G401 (cell line): ENCODE data around the gene SBNO2. TPM values are rescaled to one million over a fixed set of nuclear protein-coding genes. Genes with fewer than 3 reads are reported as not detected.
"Not testable (repeated sequence)": the region's sequence is repeated elsewhere in the genome, so short reads cannot be mapped to it uniquely, and the experiment has no call there.

Experiments used
- DNase-seq: peaks from one replicate; pipeline ENCODE4 v3.0.0-alpha.2; 2015; ENCODE audit warnings: low spot score
- in situ Hi-C: cut with HindIII; loops from 2 replicates; pipeline ENCODE4 v1.10.0; 2016; ENCODE audit warnings: low sequenced_read_pairs, mixed read lengths
- total RNA-seq: library from RNA; depleted of rRNA; stranded (reverse); fragments of >200 nt; shearing (Covaris generic); gene quantifications from 2 replicates; pipeline ENCODE4 v1.2.3, GENCODE V29; 2014

The SBNO2 gene
- total RNA-seq, 1 experiment from 2014 or later = 25.1 TPM

GRCh38 chr19:1211494-1212234 is 37.6 kb upstream of the SBNO2 start:
- peak; percentile 60 for DNase-seq
- in situ Hi-C loops = no loop called here

GRCh38 chr19:1210227-1210538 is 36.1 kb upstream of the SBNO2 start:
- peak; percentile 49 for DNase-seq
- in situ Hi-C loops = no loop called here

DNA sequence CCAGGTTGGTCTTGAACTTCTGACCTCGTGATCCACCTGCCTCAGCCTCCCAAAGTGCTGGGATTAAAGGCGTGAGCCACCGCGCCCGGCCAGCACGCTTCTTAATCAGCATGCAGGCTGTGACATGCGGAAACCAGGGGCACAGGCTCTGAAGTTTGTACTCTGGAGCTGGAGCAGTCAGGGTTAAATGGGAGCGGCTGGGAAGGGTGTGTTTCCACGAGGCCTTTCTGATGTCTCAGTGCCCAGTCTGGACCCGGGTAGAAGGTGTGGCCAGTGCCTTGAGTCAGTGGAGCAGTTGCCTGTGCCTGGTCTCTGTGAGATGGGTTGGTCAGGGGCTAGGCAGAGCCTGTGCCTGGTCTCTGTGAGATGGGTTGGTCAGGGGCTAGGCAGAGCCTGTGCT is 34.8 kb upstream of the SBNO2 start:
- in situ Hi-C loops, DNase-seq: not testable (repeated sequence)

DNA sequence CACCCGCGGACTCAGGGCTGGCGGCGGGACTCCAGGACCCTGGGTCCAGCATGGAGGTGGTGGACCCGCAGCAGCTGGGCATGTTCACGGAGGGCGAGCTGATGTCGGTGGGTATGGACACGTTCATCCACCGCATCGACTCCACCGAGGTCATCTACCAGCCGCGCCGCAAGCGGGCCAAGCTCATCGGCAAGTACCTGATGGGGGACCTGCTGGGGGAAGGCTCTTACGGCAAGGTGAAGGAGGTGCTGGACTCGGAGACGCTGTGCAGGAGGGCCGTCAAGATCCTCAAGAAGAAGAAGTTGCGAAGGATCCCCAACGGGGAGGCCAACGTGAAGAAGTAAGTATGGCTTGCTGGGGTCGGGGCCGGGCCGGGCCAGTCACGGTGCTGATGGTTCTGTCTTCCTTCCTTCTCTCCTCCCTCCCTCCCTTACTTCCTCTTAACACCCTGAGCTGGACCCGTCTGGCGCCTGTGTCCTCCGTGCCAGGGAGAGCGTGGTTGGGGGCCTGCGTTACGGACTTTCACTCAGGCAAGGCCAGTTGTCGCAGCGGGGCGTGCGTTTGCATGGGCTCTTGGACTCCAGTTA is 32.9 kb upstream of the SBNO2 start:
- DNase-seq = no peak
- in situ Hi-C loops = no loop called here

DNA sequence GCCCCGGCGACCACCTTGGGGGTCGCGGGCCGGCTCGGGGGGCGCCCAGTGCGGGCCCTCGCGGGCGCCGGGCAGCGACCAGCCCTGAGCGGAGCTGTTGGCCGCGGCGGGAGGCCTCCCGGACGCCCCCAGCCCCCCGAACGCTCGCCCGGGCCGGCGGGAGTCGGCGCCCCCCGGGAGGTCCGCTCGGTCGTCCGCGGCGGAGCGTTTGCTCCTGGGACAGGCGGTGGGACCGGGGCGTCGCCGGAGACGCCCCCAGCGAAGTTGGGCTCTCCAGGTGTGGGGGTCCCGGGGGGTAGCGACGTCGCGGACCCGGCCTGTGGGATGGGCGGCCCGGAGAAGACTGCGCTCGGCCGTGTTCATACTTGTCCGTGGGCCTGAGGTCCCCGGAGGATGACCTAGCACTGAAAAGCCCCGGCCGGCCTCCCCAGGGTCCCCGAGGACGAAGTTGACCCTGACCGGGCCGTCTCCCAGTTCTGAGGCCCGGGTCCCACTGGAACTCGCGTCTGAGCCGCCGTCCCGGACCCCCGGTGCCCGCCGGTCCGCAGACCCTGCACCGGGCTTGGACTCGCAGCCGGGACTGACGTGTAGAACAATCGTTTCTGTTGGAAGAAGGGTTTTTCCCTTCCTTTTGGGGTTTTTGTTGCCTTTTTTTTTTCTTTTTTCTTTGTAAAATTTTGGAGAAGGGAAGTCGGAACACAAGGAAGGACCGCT is 32.2 kb upstream of the SBNO2 start:
- in situ Hi-C loops = no loop called here
- no peak for DNase-seq

DNA sequence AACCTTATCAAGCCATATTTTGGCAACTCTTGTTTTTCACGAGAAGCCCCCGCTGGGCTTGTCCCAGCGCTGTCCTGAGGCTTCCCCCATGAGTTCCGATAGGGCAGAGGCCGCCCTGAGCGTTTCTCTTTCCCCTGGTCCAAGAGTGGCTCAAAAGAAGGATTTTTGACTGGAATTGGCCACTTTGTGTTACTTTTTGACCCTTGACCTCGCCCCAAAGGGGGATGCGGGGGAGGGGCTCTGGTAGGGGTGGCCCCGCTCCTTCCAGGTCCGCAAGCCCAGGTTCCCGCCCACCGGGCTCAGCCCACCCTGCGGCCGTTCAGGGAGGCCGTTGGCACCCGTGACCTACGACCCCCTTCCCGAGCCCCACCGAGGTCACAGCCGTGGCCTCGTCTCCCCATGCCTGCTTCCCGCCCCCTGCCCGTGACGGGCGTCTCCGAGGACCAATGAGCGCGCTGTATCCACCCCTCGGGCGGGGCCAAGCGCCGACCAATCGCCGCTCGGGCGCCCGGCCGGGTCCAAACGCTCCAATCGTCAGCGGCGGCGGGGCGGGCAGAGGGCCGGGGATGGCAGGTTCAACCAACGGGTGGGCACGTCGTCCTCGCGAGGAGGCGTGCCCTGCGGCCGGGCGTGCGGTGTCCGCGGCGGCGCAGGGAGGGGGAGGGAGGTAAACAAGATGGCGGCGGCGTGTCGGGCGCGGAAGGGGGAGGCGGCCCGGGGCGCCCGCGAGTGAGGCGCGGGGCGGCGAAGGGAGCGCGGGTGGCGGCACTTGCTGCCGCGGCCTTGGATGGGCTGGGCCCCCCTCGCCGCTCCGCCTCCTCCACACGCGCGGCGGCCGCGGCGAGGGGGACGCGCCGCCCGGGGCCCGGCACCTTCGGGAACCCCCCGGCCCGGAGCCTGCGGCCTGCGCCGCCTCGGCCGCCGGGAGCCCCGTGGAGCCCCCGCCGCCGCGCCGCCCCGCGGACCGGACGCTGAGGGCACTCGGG is 31.3 kb upstream of the SBNO2 start, which contains the start of gene STK11:
TSS of gene STK11 (plus strand) at position 665 of the 986 bp plus-strand sequence. CDS start 1,136 bp downstream, outside the sequence.
- in situ Hi-C loops = no loop called here
- DNase-seq = peak; percentile 97

DNA sequence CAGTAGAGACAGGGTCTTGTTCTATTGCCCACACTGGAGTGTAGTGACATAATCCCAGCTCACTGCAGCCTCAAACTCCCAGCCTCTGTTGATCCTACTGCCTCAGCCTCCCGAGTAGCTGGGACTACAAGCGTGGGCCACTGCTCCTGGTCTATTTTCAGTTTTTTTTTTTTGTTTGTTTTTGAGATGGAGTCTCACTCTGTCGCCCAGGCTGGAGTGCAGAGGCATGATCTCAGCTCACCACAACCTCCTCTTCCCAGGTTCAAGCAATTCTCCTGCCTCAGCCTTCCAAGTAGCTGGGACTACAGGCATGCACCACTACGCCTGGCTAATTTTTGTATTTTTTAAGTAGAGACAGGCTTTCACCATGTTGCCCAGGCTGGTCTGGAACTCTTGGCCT is 26.5 kb upstream of the SBNO2 start:
- in situ Hi-C loops, DNase-seq: not testable (repeated sequence)

GRCh38 chr19:1199531-1199930 is 25.5 kb upstream of the SBNO2 start:
- no peak for DNase-seq
- in situ Hi-C loops = no loop called here

GRCh38 chr19:1189419-1189818 is 15.4 kb upstream of the SBNO2 start:
- no peak for DNase-seq
- in situ Hi-C loops = no loop called here

- no peak for DNase-seq
- in situ Hi-C loops = no loop called here
These were observed 9.6 kb upstream of the SBNO2 start for GRCh38 chr19:1183543-1184172.

GRCh38 chr19:1182727-1183126 is 8.7 kb upstream of the SBNO2 start:
- in situ Hi-C loops = no loop called here
- no peak for DNase-seq

GRCh38 chr19:1182068-1182467 is 8.0 kb upstream of the SBNO2 start:
- no peak for DNase-seq
- in situ Hi-C loops = no loop called here

GRCh38 chr19:1181606-1182005 is 7.5 kb upstream of the SBNO2 start:
- in situ Hi-C loops = no loop called here
- DNase-seq = no peak

- no peak for DNase-seq
- in situ Hi-C loops = no loop called here
These were observed 3.5 kb upstream of the SBNO2 start for GRCh38 chr19:1177322-1178114.

DNA sequence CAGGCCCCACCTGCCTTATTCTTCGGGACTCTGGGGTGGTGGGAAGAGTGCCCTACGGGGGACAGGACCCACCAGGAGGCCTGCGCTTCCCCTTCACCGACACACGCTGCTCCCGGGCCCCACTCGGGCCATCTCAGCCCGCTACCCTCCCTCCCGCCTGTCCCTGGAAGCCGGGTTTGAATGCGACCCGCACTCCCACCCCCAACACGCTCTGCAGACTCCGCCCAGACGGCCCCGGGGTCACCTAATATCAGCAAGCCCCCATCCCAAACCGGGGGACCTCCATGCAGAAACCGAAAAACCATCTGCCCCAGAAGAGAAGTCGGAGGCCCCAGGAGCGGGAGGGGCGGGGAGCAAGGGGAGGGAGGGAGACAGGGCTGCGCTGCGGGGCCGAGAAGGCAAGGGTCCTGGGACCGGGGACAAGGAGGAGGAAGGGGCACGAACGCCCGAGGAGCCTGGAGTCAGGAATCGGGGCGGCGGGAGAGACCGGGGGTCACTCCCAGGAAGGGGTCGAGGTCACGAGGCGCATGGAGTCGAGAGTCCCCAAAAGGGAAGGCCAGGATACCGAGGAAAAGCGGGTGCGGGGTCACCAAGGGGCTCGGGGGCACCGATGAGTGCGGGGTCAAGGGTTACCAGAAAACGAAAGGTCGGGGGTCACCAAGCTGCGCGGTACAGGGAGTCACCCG is 766 bp downstream of the SBNO2 start:
- DNase-seq = no peak
- in situ Hi-C loops = no loop called here

DNA sequence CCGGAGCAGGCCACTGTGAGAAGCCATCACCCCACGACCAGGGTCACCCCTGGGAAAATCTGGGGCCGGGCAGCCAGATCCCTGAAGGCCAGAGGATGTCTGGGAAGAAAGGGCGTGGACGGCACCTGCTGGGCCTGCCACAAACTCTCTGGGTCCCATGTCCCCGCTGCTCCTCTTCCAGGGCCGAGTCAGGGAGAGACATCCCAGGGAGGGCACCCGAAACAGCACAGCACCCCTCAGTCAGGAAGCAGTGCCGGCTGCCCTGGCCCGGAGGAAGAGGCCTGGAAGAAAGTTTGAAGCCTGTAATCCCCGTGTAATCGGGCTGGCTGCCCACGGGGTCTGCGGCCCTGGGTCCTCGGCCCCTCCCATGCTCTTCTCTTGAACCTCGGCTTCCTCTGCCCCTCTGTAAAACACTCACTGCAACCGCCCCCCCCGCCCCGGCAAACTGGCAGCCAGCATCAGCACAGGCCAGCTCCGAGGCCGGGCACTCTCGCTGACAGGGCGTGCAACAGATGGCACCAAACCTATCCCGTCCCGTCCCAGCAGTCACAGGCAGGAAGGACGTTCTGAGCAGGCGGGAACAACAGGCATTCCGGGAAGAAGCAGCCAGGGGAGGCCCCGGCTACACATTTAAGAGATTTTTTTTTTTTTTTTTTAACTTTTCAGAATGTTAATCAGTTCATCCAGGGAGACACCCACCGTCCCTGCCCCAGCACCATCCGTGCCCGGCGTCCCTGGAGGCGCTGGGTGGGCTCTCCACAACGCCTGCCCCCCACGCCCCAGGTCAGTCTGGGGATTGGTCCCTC is 1.5 kb downstream of the SBNO2 start:
- DNase-seq = peak; percentile 63
- in situ Hi-C loops = no loop called here
